OCI-LY7 (cell line): ENCODE data around the gene CSNK2A1.

Experiments
- EZH2phosphoT487 ChIP-seq: fragments of 200-600 bp; sonication (generic); IDR thresholded peaks from 2 replicates; pipeline ENCODE4 v1.6.1; 2018; ENCODE audit warnings: low read depth, borderline replicate concordance, mild to moderate bottlenecking, mixed run types, antibody characterized with exemption, low read length, moderate library complexity, mixed read lengths
- TF ChIP-seq, protein P1 (sequence below): fragments of 200-600 bp; sonication (generic); conservative IDR thresholded peaks from 2 replicates; pipeline ENCODE4 v1.5.1; 2014; ENCODE audit warnings: mild to moderate bottlenecking, antibody characterized with exemption, low read length, moderate library complexity, mixed read lengths

DNA sequence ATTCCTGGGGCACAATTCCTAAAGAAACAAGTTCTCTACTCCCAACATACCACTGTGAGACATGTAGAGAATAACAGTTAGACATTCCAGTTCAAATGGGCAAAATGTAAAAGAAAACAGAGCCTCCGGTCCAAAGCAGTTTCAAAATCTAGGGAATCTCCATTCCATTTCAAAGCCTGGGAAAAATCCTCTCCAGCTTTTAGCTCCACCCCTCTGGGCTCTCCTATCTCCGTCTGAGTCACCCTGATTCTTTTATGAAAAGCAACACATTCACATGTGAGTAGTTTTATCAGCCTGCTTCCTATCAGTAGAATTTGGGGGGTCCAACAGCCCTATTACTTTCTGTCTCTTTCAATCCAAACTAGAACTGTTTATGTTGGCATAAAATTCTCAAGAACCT is 3.7 kb downstream of the CSNK2A1 start:
- TF ChIP-seq, protein P1, sequence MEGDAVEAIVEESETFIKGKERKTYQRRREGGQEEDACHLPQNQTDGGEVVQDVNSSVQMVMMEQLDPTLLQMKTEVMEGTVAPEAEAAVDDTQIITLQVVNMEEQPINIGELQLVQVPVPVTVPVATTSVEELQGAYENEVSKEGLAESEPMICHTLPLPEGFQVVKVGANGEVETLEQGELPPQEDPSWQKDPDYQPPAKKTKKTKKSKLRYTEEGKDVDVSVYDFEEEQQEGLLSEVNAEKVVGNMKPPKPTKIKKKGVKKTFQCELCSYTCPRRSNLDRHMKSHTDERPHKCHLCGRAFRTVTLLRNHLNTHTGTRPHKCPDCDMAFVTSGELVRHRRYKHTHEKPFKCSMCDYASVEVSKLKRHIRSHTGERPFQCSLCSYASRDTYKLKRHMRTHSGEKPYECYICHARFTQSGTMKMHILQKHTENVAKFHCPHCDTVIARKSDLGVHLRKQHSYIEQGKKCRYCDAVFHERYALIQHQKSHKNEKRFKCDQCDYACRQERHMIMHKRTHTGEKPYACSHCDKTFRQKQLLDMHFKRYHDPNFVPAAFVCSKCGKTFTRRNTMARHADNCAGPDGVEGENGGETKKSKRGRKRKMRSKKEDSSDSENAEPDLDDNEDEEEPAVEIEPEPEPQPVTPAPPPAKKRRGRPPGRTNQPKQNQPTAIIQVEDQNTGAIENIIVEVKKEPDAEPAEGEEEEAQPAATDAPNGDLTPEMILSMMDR = no peak
- no peak for TF ChIP-seq EZH2phosphoT487
